ENCODE results near the gene INO80.

- TF ChIP-seq CTCF (IDR thresholded peaks at IDR 0.05) (no peak), POLR2A (IDR thresholded peaks at IDR 0.05) (no peak)
These were observed 98.9 kb downstream of the INO80 start for GRCh38 chr15:41017066-41017735.

Measured in prostate gland (tissue), 2 donors.